NCI-H446 (cell line): ENCODE data around the gene GFRA1.

Source experiments
- DNase-seq, 2 experiments: peaks; one replicate each; lab custom pipeline; 2025; lab: John Stamatoyannopoulos, UW

The GFRA1 gene

GRCh38 chr10:116270771-116271592, 2.0 kb downstream of the GFRA1 start:
- no peak for DNase-seq

- no peak for DNase-seq
These were observed 2.8 kb downstream of the GFRA1 start for GRCh38 chr10:116270126-116270770.

GRCh38 chr10:116269619-116270018, 3.4 kb downstream of the GFRA1 start:
- no peak for DNase-seq

GRCh38 chr10:116268976-116269375, 4.0 kb downstream of the GFRA1 start:
- no peak for DNase-seq

- DNase-seq: no peak
These were observed 7.3 kb downstream of the GFRA1 start for GRCh38 chr10:116265686-116266085.

GRCh38 chr10:116263870-116264655, 8.9 kb downstream of the GFRA1 start:
- DNase-seq: no peak

- DNase-seq: no peak
These were observed 10.3 kb downstream of the GFRA1 start for GRCh38 chr10:116262678-116263077.

- no peak for DNase-seq
These were observed 12.4 kb downstream of the GFRA1 start for GRCh38 chr10:116260599-116260998.

- no peak for DNase-seq
These were observed 13.4 kb downstream of the GFRA1 start for GRCh38 chr10:116259638-116260037.

- no peak for DNase-seq
These were observed 15.2 kb downstream of the GFRA1 start for GRCh38 chr10:116257785-116258184.

GRCh38 chr10:116256752-116257259, 16.2 kb downstream of the GFRA1 start:
- no peak for DNase-seq

GRCh38 chr10:116255886-116256751, 16.9 kb downstream of the GFRA1 start:
- no peak for DNase-seq

- DNase-seq: no peak
These were observed 18.4 kb downstream of the GFRA1 start for GRCh38 chr10:116254422-116255155.

- DNase-seq: no peak
These were observed 19.3 kb downstream of the GFRA1 start for GRCh38 chr10:116253716-116254115.

GRCh38 chr10:116251602-116252395, 21.2 kb downstream of the GFRA1 start:
- no peak for DNase-seq

- DNase-seq: no peak
These were observed 25.3 kb downstream of the GFRA1 start for GRCh38 chr10:116247691-116248090.

GRCh38 chr10:116246263-116246662, 26.7 kb downstream of the GFRA1 start:
- DNase-seq: no peak

GRCh38 chr10:116245156-116245555, 27.9 kb downstream of the GFRA1 start:
- DNase-seq: no peak

- no peak for DNase-seq
These were observed 31.2 kb downstream of the GFRA1 start for GRCh38 chr10:116241642-116242410.
